ENCODE results near the gene CBL.

The CBL gene

GRCh38 chr11:119319700-119320239 lies 113.6 kb downstream of the CBL start:
- peak overlapping the region; percentile 73 to 81 (median 74) for H3K4me3 Mint-ChIP-seq
- H3K27me3 Mint-ChIP-seq (ENCODE audit: low read depth): peaks cover 14% of the 10 kb centered on the region
- TF ChIP-seq CTCF (IDR thresholded peaks at IDR 0.05; ENCODE audit: unreplicated experiment in 3 of 3): no peak

GRCh38 chr11:119320240-119320775 lies 114.2 kb downstream of the CBL start:
- TF ChIP-seq CTCF (IDR thresholded peaks at IDR 0.05; ENCODE audit: unreplicated experiment in 3 of 3): no peak
- Mint-ChIP-seq H3K4me3 (peak overlapping the region; percentile 73 to 81 (median 74)), H3K27ac (peak overlapping the region; percentile 65 to 92 (median 67)), H3K9me3 (no peaks in the 10 kb centered on the region), H3K4me1 (peaks cover 35% of the 10 kb centered on the region), H3K36me3 (ENCODE audit: low read depth) (no peaks in the 10 kb centered on the region), H3K27me3 (ENCODE audit: low read depth) (peaks cover 14% of the 10 kb centered on the region)

More at GRCh38 chr11:119319700-119320239, 113.6 kb downstream of the CBL start:
- Mint-ChIP-seq H3K9me3 (no peaks in the 10 kb centered on the region), H3K4me1 (peaks cover 35% of the 10 kb centered on the region), H3K36me3 (ENCODE audit: low read depth) (no peaks in the 10 kb centered on the region), H3K27ac (peak overlapping the region; percentile 65 to 92 (median 67))

- TF ChIP-seq CTCF (IDR thresholded peaks at IDR 0.05; ENCODE audit: unreplicated experiment in 3 of 3): no peak
- H3K27ac Mint-ChIP-seq: peak overlapping the region; percentile 39 to 92 (median 68)
- no peaks in the 10 kb centered on the region for H3K9me3 Mint-ChIP-seq
- no peaks in the 10 kb centered on the region for H3K36me3 Mint-ChIP-seq (ENCODE audit: low read depth)
- H3K4me3 Mint-ChIP-seq: peak overlapping the region; percentile 72 to 75 (median 73)
- peaks cover 11% of the 10 kb centered on the region for H3K27me3 Mint-ChIP-seq (ENCODE audit: low read depth)
- peaks cover 35% of the 10 kb centered on the region for H3K4me1 Mint-ChIP-seq
These were observed 114.8 kb downstream of the CBL start for GRCh38 chr11:119320776-119321524.

GRCh38 chr11:119322360-119322739 lies 116.2 kb downstream of the CBL start:
- H3K4me1 Mint-ChIP-seq: peaks cover 35% of the 10 kb centered on the region
- peaks cover 11% of the 10 kb centered on the region for H3K27me3 Mint-ChIP-seq (ENCODE audit: low read depth)
- H3K27ac Mint-ChIP-seq: peak overlapping the region; percentile 30 to 55 (median 31)
- no peaks in the 10 kb centered on the region for H3K9me3 Mint-ChIP-seq
- H3K4me3 Mint-ChIP-seq: peak overlapping the region in 1 of 3 experiments; percentile 4
- TF ChIP-seq CTCF (IDR thresholded peaks at IDR 0.05; ENCODE audit: unreplicated experiment in 3 of 3): peak in 2 of 3 experiments; percentile 1 to 31
- no peaks in the 10 kb centered on the region for H3K36me3 Mint-ChIP-seq (ENCODE audit: low read depth)

- H3K4me3 Mint-ChIP-seq: no peak overlapping the region
- H3K27me3 Mint-ChIP-seq (ENCODE audit: low read depth): peaks cover 11% of the 10 kb centered on the region
- H3K36me3 Mint-ChIP-seq (ENCODE audit: low read depth): no peaks in the 10 kb centered on the region
- peaks cover 35% of the 10 kb centered on the region for H3K4me1 Mint-ChIP-seq
- TF ChIP-seq CTCF (IDR thresholded peaks at IDR 0.05; ENCODE audit: unreplicated experiment in 3 of 3): no peak
- H3K9me3 Mint-ChIP-seq: no peaks in the 10 kb centered on the region
- peak overlapping the region in 2 of 3 experiments; percentile 31 to 40 for H3K27ac Mint-ChIP-seq
These were observed 116.9 kb downstream of the CBL start for GRCh38 chr11:119322921-119323531.
